ENCODE data around the gene PCDHGB3. TPM values are rescaled to one million over a fixed set of nuclear protein-coding genes. Genes with fewer than 3 reads are reported as not detected.
"Not testable (repeated sequence)": the region's sequence is repeated elsewhere in the genome, so short reads cannot be mapped to it uniquely, and the experiment has no call there.

PCDHGB3 gene
- polyA plus RNA-seq, 1 donor from 2014 or later = not detected

DNA sequence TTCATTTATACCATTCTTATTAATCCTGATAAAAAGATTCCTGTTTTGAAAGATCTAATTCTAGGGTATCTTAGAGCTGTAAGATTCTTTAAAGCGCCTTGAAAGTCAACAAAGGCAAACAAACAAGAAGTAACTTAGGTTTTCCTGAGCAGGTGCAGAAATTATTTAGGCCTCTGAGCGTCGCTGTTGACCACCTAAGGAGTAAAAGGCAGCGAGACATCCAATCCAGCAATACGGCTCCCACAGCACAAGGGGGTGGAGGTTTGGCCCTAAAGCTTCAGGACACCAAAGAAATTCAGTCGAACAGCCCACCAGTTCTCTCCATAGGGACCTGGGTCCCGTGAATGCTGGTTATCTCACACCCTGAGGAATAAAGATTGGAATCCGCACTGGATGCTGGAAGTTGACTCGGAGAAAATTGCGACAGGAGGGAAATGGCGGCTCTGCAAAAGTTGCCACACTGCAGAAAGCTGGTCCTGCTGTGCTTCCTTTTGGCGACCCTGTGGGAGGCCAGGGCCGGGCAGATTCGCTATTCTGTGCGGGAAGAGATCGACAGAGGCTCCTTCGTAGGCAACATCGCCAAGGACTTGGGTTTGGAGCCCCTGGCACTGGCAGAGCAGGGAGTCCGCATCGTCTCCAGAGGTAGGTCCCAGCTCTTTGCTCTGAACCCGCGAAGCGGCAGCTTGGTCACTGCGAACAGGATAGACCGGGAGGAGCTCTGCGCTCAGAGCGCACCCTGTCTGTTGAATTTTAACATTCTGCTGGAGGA, 31.3 kb upstream of the PCDHGB3 start, which contains the start of gene PCDHGA2:
TSS of gene PCDHGA2 (plus strand) at position 223 of the 769 bp plus-strand sequence.
- H3K27me3 ChIP-seq (ENCODE audit: insufficient read depth, low read depth, low read length) = no peaks in the 10 kb centered on the region
- H2AFZ ChIP-seq (ENCODE audit: low read depth, low read length) = no peak within 1 kb of the TSS
- no peak for TF ChIP-seq EZH2 (IDR thresholded peaks at IDR 0.05; ENCODE audit: borderline replicate concordance, insufficient read depth, low read length, poor library complexity, severe bottlenecking)
- no peak for TF ChIP-seq SMC3 (conservative IDR thresholded peaks at IDR 0.05; ENCODE audit: poor library complexity)
- TF ChIP-seq POLR2AphosphoS5 (IDR thresholded peaks at IDR 0.05) = no peak
- TF ChIP-seq TAF1 (IDR thresholded peaks at IDR 0.05; ENCODE audit: low read depth) = no peak
- TF ChIP-seq RAD21 (conservative IDR thresholded peaks at IDR 0.05) = no peak
- no peak for TF ChIP-seq EP300 (conservative IDR thresholded peaks at IDR 0.05; ENCODE audit: poor library complexity, severe bottlenecking)
- TF ChIP-seq MXI1 (conservative IDR thresholded peaks at IDR 0.05; ENCODE audit: poor library complexity, severe bottlenecking) = no peak
- TF ChIP-seq REST (IDR thresholded peaks at IDR 0.05; ENCODE audit: borderline replicate concordance) = no peak
- no peak for TF ChIP-seq CTCF (IDR thresholded peaks at IDR 0.05; ENCODE audit: poor library complexity, severe bottlenecking)
- H3K4me2 ChIP-seq (ENCODE audit: low read length) = no peak within 1 kb of the TSS
- H3K9me2 ChIP-seq (ENCODE audit: insufficient read depth, low read length) = no peaks in the 10 kb centered on the region
- no peaks in the 10 kb centered on the region for H3F3A ChIP-seq (ENCODE audit: insufficient read depth, low read length, poor library complexity, severe bottlenecking)
- H3K79me2 ChIP-seq (replicated peaks; ENCODE audit: insufficient read depth, low read length) = no peaks in the 10 kb centered on the region
- H3K4me3 ChIP-seq (ENCODE audit: low read length) = no peak within 1 kb of the TSS
- H4K20me1 ChIP-seq (ENCODE audit: insufficient read depth) = no peaks in the 10 kb centered on the region
- no peak within 1 kb of the TSS for H3K9ac ChIP-seq (ENCODE audit: low read length)
- no peaks in the 10 kb centered on the region for H3K9me3 ChIP-seq (ENCODE audit: low read length)
- H3K27ac ChIP-seq (ENCODE audit: low read length) = no peak within 1 kb of the TSS
- no peaks in the 10 kb centered on the region for H3K36me3 ChIP-seq (ENCODE audit: insufficient read depth, low read length)

DNA sequence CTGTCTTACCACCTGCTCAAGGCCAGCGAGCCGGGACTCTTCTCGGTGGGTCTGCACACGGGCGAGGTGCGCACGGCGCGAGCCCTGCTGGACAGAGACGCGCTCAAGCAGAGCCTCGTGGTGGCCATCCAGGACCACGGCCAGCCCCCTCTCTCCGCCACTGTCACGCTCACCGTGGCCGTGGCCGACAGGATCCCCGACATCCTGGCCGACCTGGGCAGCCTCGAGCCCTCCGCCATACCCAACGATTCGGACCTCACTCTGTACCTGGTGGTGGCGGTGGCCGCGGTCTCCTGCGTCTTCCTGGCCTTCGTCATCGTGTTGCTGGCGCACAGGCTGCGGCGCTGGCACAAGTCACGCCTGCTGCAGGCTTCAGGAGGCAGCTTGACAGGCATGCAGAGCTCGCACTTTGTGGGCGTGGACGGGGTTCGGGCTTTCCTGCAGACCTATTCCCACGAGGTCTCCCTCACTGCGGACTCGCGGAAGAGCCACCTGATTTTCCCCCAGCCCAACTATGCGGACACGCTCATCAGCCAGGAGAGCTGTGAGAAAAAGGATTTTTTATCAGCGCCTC, 29.2 kb upstream of the PCDHGB3 start:
- not testable (repeated sequence) for H3K9me2 ChIP-seq (ENCODE audit: insufficient read depth, low read length); H3F3A ChIP-seq (ENCODE audit: insufficient read depth, low read length, poor library complexity, severe bottlenecking); H3K79me2 ChIP-seq (replicated peaks; ENCODE audit: insufficient read depth, low read length); H3K36me3 ChIP-seq (ENCODE audit: insufficient read depth, low read length); H3K27me3 ChIP-seq (ENCODE audit: insufficient read depth, low read depth, low read length); H3K4me3 ChIP-seq (ENCODE audit: low read length); H3K9ac ChIP-seq (ENCODE audit: low read length); H2AFZ ChIP-seq (ENCODE audit: low read depth, low read length); H4K20me1 ChIP-seq (ENCODE audit: insufficient read depth); H3K27ac ChIP-seq (ENCODE audit: low read length); H3K4me2 ChIP-seq (ENCODE audit: low read length)
- H3K9me3 ChIP-seq (ENCODE audit: low read length) = peaks cover 10% of the 10 kb centered on the region

All from neural cell (in vitro differentiated cells).